Lung microvascular endothelial cell (primary cell): Measurements from ENCODE around the gene MKX. TPM values are rescaled to one million over a fixed set of nuclear protein-coding genes. Genes with fewer than 3 reads are reported as not detected.

Experiments
- DNase-seq, 2 donors: peaks; one replicate each; pipeline versions ENCODE4 v3.0.0 to v3.0.0-alpha.2; 2010; ENCODE audit warnings: low read depth in 2 of 2
- total RNA-seq: library from RNA; depleted of rRNA; stranded (reverse); fragments of >200 nt; gene quantifications from 2 replicates; pipeline ENCODE4 v1.2.1, GENCODE V29; 2014

The MKX gene
- total RNA-seq, 1 donor from 2014 or later = 0.20 TPM

DNA sequence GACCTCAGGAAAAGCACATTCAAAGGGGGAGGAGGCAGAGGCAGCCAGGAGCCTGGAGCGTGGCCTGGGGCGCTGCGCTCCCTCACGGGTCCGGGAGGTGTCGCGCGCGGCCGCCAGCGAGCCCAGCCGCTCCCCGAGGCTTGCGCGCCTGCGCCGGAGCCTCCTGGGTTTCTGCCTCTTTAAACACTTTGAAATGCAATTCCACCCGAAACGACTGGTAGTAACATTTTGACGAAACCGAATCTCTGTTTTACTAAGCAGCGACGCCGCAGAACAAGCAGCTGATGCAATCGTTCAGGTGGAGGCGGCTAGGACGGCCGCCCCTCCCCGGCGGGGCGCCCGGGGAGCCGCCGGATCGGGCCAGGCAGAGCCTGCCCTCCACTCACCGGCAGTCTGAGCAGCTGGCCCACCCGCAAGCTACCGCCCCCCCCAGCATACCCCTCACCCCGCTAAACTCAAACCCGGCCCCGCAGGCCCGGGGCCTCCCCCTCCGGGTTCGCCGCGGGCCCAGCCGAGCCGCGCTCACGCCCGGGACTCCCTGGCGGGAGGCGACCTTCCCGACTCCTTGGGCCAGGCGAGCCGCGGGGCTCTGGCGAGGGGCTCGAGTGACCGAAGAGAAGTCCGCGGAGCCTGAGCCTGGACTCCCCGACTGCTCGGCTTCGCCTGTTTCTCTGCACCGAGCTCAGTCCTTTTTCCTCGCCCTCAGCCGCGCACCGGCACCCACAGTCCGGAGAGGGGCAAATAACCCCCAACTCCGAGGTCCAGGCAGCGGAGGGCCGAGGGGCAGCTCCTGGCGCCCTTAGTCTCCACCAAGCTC, 3.2 kb downstream of the MKX start:
- DNase-seq = peak; percentile 78 to 85

- no peak for DNase-seq
Measured at GRCh38 chr10:27741173-27742091, 4.2 kb downstream of the MKX start.

DNA sequence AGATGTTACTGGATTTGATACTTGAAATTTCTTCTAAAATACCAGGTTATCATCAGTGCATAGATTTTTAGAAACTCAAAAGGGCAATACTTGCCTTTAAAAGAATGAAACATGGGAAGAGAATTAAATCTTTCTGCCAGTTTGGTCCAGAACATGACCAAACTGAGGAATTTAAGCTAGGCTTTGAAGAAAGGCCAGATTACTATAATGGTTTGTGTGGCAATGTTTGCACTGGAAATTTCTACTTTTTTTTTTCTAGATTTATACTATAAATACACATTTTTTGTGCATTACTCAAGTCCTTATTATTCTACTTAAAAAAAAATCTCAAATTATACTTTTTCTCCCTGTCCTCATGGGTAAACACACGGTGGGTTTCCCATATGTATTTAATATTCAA, 9.2 kb downstream of the MKX start:
- no peak for DNase-seq

- no peak for DNase-seq
Measured at GRCh38 chr10:27730041-27730440, 15.6 kb downstream of the MKX start.

- no peak for DNase-seq
Measured at GRCh38 chr10:27728338-27728737, 17.3 kb downstream of the MKX start.

DNA sequence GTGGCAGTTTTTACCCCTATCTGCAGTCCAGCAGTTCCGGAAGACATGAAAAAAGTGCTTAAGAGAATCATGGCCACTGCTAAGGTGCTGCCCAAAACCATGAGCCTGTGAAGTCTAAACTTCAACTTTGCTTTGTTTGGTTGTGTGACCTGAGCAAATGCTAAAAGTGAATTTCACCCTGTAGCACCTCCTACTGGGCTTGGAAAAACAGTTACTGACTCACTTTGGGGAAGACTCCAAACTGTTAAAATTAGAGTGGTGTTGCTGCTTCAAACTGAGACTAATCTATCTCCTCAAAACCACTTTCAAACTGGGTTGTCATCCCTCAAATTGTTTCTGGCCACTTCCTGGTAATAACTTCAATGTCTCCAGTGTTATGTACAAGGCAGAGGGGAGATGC, 21.3 kb downstream of the MKX start:
- no peak for DNase-seq

DNA sequence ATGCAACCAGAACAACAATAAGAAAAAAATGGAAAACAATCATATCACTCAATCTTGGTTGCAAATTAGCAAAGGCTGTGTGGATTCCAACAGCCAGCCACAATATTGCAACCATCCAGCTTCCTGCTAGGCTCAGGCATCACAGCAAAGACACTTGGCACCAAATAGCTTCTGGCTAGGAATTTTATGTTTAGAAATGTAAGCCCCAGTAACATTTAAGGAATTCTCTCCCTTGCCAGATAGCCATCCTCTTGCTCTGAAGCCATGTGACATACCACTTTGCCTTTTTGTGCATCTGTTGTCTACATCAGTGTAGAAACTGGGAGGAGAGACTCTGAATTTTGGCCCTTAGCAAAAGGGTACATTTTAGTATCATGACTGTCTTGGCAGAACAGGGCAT, 22.2 kb downstream of the MKX start:
- no peak for DNase-seq

- DNase-seq = no peak
Measured at GRCh38 chr10:27720529-27720928, 25.1 kb downstream of the MKX start.

DNA sequence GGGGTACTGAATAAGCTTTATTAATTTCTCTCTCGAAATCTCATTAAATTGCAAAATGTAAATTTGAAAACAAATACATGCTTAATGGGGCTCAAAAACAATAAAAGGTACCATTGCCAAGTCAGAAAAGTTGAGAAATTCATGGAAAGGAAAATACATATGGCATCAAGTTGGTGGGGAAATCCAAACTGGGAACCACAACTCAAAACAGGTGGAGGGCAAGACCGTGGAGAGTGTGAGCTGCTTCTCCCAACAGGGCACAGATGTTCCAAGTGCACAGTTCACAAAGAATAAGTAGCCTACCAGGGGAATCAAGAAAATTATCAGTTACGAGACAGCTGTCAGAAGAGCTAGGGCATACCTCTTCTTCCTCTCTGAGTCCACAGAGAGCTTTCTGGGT, 26.6 kb downstream of the MKX start:
- no peak for DNase-seq

DNA sequence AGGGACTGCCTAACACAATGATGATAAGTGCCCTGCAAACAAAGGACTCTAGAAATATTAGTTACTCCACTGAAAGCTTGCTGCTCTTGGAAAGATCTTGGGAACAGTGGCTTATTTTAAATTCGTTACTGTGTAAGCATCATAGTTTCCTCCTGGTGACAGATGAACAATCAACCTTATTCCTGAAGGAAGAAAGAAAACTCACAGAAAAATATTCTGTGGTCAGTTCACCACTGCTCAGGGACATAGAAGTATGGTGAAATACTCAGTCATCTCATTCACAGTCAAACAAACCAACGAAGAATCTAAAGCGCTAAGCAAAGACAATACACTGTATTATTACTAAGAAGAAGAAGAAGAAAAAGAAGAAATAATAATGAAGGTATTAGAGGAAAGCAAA, 27.8 kb downstream of the MKX start:
- DNase-seq = no peak

- DNase-seq = no peak
Measured at GRCh38 chr10:27717224-27717623, 28.4 kb downstream of the MKX start.

DNA sequence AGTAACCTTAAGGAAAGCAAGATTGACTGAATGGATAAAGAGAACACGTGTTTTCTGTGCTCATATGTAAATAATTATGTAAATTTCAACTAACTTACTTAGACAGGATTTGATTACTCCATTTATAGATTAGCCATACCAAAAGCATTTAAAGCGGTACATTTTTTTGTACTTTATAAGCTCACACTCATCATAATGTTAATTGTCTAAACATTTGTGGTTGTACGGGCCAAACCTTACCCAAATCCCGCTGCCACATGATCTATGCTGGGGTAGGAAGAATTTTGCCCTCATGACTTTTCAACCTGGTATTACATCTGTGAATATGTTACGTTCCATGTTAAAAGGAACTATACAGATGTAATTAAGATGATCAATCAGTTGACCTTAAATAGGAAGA, 29.1 kb downstream of the MKX start:
- DNase-seq = no peak

DNA sequence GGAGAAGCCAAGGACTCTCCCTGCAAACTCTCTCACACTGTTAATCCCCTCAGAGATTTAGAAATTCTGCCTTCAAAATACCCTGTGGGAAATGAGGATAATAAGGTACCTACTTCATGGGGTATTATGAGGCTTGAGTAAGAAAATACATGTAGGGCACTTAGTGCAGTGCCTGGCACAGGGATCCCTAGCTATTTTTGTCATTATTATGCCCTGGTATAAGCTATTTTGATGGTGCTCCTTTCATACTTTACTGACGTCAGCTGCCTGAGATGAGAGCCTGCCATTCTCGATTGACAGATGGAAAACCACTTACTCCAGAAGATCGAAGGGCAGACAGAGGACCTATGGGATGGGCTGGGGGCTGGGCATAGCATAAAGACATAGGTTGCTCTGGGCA, 30.1 kb downstream of the MKX start:
- no peak for DNase-seq

- no peak for DNase-seq
Measured at GRCh38 chr10:27714349-27714748, 31.3 kb downstream of the MKX start.

DNA sequence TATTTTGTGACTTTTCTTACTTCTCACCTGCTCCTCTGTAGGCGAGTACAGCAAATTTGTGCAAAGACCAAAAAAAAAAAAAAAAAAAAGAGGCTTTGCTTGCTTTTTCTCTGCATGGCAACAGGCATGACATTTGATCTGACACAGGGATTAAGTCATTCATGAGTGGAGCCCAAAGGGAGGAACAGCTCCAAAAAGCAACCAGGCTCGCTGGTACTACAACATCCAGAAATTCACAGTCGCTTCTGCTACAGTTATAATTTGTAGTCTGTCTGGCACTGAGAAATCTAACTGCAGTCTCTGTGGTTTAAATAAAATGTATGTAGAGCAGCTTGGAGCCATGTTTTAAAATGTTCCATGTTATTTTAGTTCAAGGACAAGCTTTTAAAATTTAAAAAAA, 31.7 kb downstream of the MKX start:
- DNase-seq = no peak

GRCh38 chr10:27710014-27710413, 35.6 kb downstream of the MKX start:
- DNase-seq = no peak

GRCh38 chr10:27709304-27709703, 36.3 kb downstream of the MKX start:
- no peak for DNase-seq

DNA sequence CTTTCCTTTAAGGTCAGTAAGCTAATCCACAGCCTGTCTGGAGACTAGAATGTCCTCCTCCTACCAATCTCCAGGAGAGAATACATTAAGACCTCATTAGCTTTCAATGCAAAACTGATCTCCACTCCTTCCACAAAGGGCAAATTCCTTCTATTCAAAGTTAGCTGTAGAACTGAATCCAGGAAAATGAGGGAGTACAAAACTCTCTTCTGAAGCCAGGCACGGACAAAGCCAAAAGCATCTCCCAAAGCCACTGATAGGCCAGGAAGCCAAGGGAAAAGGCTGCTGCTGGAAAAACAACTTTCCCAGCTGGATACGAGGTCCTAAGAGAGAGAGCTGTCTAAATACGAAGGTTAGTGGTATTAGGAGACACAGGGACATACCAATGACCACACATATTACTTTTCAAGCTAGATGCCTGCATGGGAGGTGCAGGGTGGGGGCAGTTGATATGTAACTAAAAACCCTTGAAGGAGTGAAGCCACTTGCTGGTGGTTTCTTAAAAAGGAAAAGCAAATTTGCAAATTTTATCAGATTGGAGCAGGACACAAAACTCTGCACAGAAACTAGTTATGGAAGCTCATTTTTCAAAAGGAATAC, 43.6 kb downstream of the MKX start:
- no peak for DNase-seq

- no peak for DNase-seq
Measured at GRCh38 chr10:27699776-27700175, 45.8 kb downstream of the MKX start.

GRCh38 chr10:27698961-27699360, 46.7 kb downstream of the MKX start:
- no peak for DNase-seq

DNA sequence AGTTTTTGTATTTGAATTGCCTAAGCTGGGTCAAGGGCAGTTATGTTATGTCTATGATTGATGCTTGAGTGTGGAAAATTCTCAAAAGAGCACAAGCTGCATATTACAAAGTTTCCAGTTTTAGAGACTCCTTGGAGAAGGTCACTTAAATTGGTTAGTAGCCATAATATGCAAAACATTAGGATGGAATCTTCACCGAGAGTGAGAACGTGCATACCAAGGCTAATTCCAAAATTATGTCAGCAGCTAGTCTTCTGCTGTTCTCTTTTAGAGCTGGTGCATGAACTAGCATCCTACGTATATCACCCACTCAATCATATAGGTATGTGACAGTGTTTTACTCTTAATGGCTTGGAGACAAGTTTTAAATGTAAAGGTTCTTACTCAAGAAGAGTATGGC, 49.2 kb downstream of the MKX start:
- DNase-seq = no peak

DNA sequence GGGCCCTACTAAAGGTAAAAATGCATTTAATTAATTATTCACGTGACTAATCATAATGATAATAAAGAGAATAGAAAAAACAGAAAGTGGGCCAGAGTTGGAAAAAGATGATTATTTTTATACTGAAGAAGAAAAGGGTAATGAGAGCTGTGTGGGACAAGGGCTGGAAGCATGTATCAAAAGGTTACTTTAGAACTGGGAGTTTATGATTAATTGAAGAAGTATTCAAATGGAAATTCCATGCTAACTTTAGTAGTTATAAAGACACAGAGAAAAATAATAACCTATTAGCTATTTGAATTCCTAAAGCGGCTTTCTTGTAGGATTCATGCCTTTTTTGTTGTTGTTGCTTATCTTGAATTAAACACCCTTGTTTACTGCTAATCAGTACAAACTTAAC, 49.9 kb downstream of the MKX start:
- no peak for DNase-seq
